22Rv1 (cell line): ENCODE measurements around the gene MAGI2.

Experiments used
- H3K27ac ChIP-seq: fragments of 450-650 bp; 2 replicates; pipeline ENCODE4 v1.5.1; 2017
- ZFX ChIP-seq: fragments of 450-650 bp; IDR thresholded peaks from 2 replicates; pipeline ENCODE4 v1.6.1; 2017; ENCODE audit warnings: antibody characterized with exemption, borderline replicate concordance
- TF ChIP-seq, protein P1 (sequence below): fragments of 450-650 bp; IDR thresholded peaks from 2 replicates; pipeline ENCODE4 v1.5.1; 2017; ENCODE audit warnings: mild to moderate bottlenecking

MAGI2 gene

DNA sequence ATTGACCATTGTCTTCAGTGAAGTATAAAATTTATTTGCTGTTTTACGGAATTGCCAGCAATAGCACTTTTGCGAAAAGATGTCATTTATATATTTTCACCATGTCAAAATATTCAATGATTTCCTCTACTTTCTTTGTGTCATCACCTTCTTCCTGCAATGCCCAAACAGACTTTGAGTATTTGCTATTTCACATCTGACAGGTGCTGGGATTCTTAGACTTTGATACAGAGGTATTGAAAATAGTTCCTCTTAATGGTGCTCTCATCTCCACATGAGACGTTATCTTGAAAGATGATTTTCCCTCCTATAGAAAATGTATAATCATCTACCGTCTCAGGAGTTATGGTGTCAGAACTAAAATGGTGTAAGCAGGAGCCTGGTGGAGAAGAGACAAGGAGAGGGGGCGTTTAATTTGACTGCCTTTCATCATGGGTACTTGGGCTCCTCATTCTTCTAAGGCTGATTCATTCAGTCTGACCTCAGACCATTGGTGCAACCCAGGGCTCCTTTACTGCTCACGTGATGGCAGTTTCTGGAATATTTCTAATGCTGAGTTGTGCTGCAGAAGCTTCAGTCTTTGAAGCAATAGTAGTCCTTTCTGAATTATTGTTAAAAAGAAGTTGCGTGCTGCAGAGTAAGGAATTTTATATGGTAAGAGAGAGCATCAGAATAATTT lies 1250.3 kb downstream of the MAGI2 start:
- H3K27ac ChIP-seq, result no peak overlapping the region
- TF ChIP-seq, protein P1, sequence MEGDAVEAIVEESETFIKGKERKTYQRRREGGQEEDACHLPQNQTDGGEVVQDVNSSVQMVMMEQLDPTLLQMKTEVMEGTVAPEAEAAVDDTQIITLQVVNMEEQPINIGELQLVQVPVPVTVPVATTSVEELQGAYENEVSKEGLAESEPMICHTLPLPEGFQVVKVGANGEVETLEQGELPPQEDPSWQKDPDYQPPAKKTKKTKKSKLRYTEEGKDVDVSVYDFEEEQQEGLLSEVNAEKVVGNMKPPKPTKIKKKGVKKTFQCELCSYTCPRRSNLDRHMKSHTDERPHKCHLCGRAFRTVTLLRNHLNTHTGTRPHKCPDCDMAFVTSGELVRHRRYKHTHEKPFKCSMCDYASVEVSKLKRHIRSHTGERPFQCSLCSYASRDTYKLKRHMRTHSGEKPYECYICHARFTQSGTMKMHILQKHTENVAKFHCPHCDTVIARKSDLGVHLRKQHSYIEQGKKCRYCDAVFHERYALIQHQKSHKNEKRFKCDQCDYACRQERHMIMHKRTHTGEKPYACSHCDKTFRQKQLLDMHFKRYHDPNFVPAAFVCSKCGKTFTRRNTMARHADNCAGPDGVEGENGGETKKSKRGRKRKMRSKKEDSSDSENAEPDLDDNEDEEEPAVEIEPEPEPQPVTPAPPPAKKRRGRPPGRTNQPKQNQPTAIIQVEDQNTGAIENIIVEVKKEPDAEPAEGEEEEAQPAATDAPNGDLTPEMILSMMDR, result no peak
- no peak for TF ChIP-seq ZFX

- no peak overlapping the region for H3K27ac ChIP-seq
- no peak for TF ChIP-seq ZFX
- TF ChIP-seq, protein P1, result no peak
These were observed 1254.7 kb downstream of the MAGI2 start for GRCh38 chr7:78198756-78199155.

- no peak overlapping the region for H3K27ac ChIP-seq
- TF ChIP-seq ZFX, result no peak
- TF ChIP-seq, protein P1, result no peak
These were observed 1256.0 kb downstream of the MAGI2 start for GRCh38 chr7:78197447-78197846.

- no peak for TF ChIP-seq ZFX
- TF ChIP-seq, protein P1, result no peak
- no peak overlapping the region for H3K27ac ChIP-seq
These were observed 1258.2 kb downstream of the MAGI2 start for GRCh38 chr7:78195281-78195680.

GRCh38 chr7:78194611-78195010 lies 1258.9 kb downstream of the MAGI2 start:
- TF ChIP-seq, protein P1, result no peak
- TF ChIP-seq ZFX, result no peak
- H3K27ac ChIP-seq, result no peak overlapping the region

GRCh38 chr7:78191475-78192079 lies 1261.9 kb downstream of the MAGI2 start:
- H3K27ac ChIP-seq, result no peak overlapping the region
- TF ChIP-seq, protein P1, result no peak
- no peak for TF ChIP-seq ZFX

GRCh38 chr7:78189762-78190161 lies 1263.7 kb downstream of the MAGI2 start:
- no peak overlapping the region for H3K27ac ChIP-seq
- no peak for TF ChIP-seq ZFX
- TF ChIP-seq, protein P1, result no peak
